Osteocyte (in vitro differentiated cells): ENCODE data around the gene TGM4. TPM values are rescaled to one million over a fixed set of nuclear protein-coding genes. Genes with fewer than 3 reads are reported as not detected.

Experiments used
- DNase-seq: peaks from one replicate; pipeline ENCODE4 v3.0.0; 2021; ENCODE audit warnings: mixed read lengths; ENCODE audit not compliant: unreplicated experiment; ENCODE audit errors: extremely low spot score
- H3K27ac Mint-ChIP-seq: one replicate; pipeline ENCODE4 v1.8.0; 2021; ENCODE audit warnings: mild to moderate bottlenecking, mixed read lengths; ENCODE audit not compliant: unreplicated experiment
- H3K27me3 Mint-ChIP-seq: one replicate; pipeline ENCODE4 v1.8.0; 2021; ENCODE audit warnings: mixed read lengths; ENCODE audit not compliant: unreplicated experiment
- H3K36me3 Mint-ChIP-seq: one replicate; pipeline ENCODE4 v1.8.0; 2021; ENCODE audit warnings: mixed read lengths; ENCODE audit not compliant: unreplicated experiment
- H3K4me1 Mint-ChIP-seq: one replicate; pipeline ENCODE4 v1.8.0; 2021; ENCODE audit warnings: mixed read lengths; ENCODE audit not compliant: unreplicated experiment
- H3K4me3 Mint-ChIP-seq: one replicate; pipeline ENCODE4 v1.8.0; 2021; ENCODE audit warnings: mild to moderate bottlenecking, moderate library complexity, mixed read lengths; ENCODE audit not compliant: unreplicated experiment
- H3K9me3 Mint-ChIP-seq: one replicate; pipeline ENCODE4 v1.8.0; 2021; ENCODE audit warnings: mixed read lengths; ENCODE audit not compliant: unreplicated experiment
- total RNA-seq: library from RNA; stranded (reverse); gene quantifications from 2 replicates; pipeline ENCODE4 v1.2.1, GENCODE V29; 2021
- TF ChIP-seq, protein P1 (sequence below): fragments of 200-600 bp; sonication (generic); IDR thresholded peaks from 2 replicates; pipeline ENCODE4 v1.5.0; 2021; ENCODE audit warnings: antibody characterized with exemption, mild to moderate bottlenecking, moderate library complexity

Gene TGM4
- total RNA-seq, 1 donor from 2014 or later, result not detected

DNA sequence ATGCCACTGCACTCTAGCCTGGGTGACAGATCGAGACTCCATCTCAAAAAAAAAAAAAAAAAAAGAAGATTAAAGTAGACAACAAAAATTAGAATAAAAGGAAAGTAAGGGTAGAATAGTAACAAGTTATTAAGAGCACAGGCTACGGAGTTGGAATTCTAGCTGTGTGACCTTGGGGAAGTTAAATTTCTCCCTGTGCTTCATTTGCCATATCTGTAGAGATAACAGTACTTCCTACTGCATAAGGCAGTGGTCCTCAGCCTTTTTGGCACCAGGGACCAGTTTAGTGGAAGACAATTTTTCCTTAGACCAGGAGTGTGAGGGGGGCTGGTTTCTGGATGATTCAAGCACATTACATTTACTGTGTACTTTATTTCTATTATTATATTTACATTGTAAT is 41.4 kb upstream of the TGM4 start:
- Mint-ChIP-seq H3K9me3 (peaks cover 6% of the 10 kb centered on the region), H3K4me1 (peaks cover 7% of the 10 kb centered on the region), H3K36me3 (peaks cover 7% of the 10 kb centered on the region), H3K27ac (no peak overlapping the region), H3K27me3 (no peaks in the 10 kb centered on the region), H3K4me3 (no peak overlapping the region)
- TF ChIP-seq, protein P1, sequence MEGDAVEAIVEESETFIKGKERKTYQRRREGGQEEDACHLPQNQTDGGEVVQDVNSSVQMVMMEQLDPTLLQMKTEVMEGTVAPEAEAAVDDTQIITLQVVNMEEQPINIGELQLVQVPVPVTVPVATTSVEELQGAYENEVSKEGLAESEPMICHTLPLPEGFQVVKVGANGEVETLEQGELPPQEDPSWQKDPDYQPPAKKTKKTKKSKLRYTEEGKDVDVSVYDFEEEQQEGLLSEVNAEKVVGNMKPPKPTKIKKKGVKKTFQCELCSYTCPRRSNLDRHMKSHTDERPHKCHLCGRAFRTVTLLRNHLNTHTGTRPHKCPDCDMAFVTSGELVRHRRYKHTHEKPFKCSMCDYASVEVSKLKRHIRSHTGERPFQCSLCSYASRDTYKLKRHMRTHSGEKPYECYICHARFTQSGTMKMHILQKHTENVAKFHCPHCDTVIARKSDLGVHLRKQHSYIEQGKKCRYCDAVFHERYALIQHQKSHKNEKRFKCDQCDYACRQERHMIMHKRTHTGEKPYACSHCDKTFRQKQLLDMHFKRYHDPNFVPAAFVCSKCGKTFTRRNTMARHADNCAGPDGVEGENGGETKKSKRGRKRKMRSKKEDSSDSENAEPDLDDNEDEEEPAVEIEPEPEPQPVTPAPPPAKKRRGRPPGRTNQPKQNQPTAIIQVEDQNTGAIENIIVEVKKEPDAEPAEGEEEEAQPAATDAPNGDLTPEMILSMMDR, result no peak
- no peak for DNase-seq

DNA sequence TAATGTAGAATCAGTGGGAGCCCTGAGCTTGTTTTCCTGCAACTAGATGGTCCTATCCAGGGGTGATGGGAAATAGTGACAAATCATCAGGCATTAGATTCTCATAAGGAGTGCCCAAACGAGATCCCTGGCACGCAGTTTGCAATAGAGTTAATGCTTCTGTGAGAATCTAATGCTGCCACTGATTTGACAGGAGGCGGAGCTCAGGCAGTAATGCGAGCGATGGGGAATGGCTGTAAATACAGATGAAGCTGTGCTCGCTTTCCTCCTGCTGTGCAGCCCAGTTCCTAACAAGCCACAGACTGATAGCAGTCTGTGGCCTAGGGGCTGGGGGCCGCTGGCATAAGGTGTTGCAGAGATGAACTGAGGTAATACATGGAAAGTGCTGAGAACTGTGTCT is 41.0 kb upstream of the TGM4 start:
- Mint-ChIP-seq H3K4me1 (peaks cover 7% of the 10 kb centered on the region), H3K4me3 (no peak overlapping the region)
- no peak for DNase-seq

DNA sequence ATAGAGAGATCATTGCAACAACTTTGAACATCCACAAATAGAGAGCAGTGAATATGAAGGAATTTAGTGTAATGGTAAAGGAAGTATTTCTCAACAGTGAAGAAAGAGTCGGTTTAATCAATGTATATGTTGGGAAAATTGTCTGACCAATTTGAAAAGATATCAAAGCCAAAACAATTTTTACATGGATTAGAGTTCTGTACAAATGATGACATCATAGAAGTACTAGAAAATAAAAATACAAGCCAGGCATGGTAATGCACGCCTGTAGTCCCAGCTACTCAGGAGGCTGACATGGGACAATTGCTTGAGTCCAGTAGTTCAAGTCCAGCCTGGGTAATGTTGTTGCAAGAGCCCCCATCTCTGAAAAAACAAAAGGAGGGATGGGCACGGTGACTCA is 38.7 kb upstream of the TGM4 start:
- H3K27me3 Mint-ChIP-seq, result no peaks in the 10 kb centered on the region
- peaks cover 16% of the 10 kb centered on the region for H3K36me3 Mint-ChIP-seq
- H3K9me3 Mint-ChIP-seq, result peaks cover 10% of the 10 kb centered on the region
- H3K4me1 Mint-ChIP-seq, result no peaks in the 10 kb centered on the region
- TF ChIP-seq, protein P1, result no peak
- no peak overlapping the region for H3K27ac Mint-ChIP-seq
- no peak for DNase-seq
- H3K4me3 Mint-ChIP-seq, result no peak overlapping the region

More for the DNA sequence above, 41.0 kb upstream of the TGM4 start:
- H3K27ac Mint-ChIP-seq, result no peak overlapping the region
- H3K27me3 Mint-ChIP-seq, result no peaks in the 10 kb centered on the region
- TF ChIP-seq, protein P1, result no peak
- H3K9me3 Mint-ChIP-seq, result peaks cover 10% of the 10 kb centered on the region
- peaks cover 9% of the 10 kb centered on the region for H3K36me3 Mint-ChIP-seq

DNA sequence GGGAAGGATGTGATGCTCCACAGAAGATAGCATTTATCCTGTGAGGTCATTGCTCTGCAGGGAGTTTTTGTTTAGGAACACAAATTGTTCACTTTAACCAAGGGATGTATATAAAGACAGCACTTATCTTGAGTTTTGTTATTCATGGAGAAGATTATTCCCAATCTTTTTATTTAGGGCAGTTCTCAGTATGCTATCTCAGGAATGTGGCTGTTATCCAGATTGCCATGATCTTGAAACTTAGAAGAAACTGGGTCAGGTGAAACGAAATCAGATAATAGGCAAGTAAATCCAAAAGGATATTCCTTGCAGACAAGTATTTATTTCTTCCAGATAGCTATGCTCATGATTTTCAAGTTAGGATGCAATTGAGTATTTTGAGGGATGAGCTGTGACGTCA is 32.0 kb upstream of the TGM4 start:
- DNase-seq, result no peak
- Mint-ChIP-seq H3K4me3 (no peak overlapping the region), H3K4me1 (peaks cover 19% of the 10 kb centered on the region), H3K36me3 (peaks cover 14% of the 10 kb centered on the region), H3K27ac (no peak overlapping the region), H3K9me3 (peaks cover 3% of the 10 kb centered on the region), H3K27me3 (no peaks in the 10 kb centered on the region)
- TF ChIP-seq, protein P1, result no peak

DNA sequence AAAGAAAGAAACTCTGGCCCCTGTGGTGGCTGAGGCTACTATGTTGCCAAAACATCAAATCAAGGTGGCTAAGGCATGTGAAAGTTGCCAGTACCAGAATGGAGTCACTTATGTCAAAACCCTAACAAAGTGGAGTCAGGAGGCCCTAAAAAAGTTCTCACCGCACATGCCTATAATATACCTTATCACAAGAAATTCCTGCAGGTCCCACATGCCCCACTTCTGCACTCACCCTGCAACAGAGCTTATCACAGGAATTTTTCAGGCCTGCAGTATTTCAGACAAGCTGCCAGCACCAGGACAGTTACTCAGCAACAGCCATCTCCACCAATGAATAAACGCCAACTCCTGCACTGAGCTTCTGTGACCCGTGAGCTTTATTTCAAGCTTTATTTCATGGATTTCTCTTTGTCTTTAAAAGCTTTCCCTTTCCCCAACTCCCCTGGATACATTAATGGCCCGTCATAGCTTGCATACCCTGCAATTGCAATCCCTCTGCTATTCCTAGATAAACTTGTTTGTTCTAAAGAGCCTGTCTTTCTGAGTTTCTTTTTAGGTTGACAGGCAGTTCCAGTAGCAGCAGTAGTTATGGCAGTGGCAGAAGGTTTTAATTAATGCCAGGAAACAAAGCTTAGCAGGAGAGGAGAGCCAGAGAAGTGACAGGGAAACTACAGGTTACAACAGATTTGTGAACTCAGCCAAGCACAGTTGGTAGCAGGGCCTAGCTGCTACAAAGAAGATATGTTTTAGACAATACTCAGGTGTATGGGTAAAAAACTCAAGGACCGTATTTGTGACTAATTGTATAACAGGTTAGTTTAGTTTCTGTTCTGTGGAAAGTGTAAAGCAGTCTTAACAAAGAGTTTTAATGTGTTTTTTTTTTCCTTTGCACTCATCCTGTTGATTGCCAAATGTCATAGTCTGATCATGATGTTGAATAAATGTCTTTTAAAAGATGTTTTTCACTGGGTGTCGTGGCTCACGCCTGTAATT is 28.6 kb upstream of the TGM4 start:
- H3K27ac Mint-ChIP-seq, result peak overlapping the region; percentile 72
- H3K4me3 Mint-ChIP-seq, result no peak overlapping the region
- TF ChIP-seq, protein P1, result no peak
- peaks cover 4% of the 10 kb centered on the region for H3K36me3 Mint-ChIP-seq
- H3K27me3 Mint-ChIP-seq, result no peaks in the 10 kb centered on the region
- no peaks in the 10 kb centered on the region for H3K9me3 Mint-ChIP-seq
- peaks cover 19% of the 10 kb centered on the region for H3K4me1 Mint-ChIP-seq
- DNase-seq, result no peak
